ENCODE results near the gene TSC1. TPM values are rescaled to one million over a fixed set of nuclear protein-coding genes. Genes with fewer than 3 reads are reported as not detected.

The TSC1 gene
- total RNA-seq, 1 experiment from 2014 or later, result 19.3 TPM

GRCh38 chr9:132877458-132877823, 67.0 kb downstream of the TSC1 start:
- CTCF ChIA-PET, result no interaction called here
- no TSS peak for BruUV-seq (replicated peaks)
- TF ChIP-seq EZH2 (IDR thresholded peaks at IDR 0.05; ENCODE audit: low read length, unreplicated experiment) (no peak), EZH2phosphoT487 (IDR thresholded peaks at IDR 0.05; ENCODE audit: borderline replicate concordance, low read length) (no peak)
- TF ChIP-seq, protein P1, sequence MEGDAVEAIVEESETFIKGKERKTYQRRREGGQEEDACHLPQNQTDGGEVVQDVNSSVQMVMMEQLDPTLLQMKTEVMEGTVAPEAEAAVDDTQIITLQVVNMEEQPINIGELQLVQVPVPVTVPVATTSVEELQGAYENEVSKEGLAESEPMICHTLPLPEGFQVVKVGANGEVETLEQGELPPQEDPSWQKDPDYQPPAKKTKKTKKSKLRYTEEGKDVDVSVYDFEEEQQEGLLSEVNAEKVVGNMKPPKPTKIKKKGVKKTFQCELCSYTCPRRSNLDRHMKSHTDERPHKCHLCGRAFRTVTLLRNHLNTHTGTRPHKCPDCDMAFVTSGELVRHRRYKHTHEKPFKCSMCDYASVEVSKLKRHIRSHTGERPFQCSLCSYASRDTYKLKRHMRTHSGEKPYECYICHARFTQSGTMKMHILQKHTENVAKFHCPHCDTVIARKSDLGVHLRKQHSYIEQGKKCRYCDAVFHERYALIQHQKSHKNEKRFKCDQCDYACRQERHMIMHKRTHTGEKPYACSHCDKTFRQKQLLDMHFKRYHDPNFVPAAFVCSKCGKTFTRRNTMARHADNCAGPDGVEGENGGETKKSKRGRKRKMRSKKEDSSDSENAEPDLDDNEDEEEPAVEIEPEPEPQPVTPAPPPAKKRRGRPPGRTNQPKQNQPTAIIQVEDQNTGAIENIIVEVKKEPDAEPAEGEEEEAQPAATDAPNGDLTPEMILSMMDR (conservative IDR thresholded peaks at IDR 0.05; ENCODE audit: low read depth, low read length), result no peak
- Histone ChIP-seq H3K79me2 (ENCODE audit: low read length) (no peaks in the 10 kb centered on the region), H3K4me1 (ENCODE audit: insufficient read depth, low read length) (peaks cover 4% of the 10 kb centered on the region; the same call in 1 of the 2 replicates), H3K4me3 (ENCODE audit: low read length) (peak overlapping the region; percentile 96), H3K4me2 (ENCODE audit: low read length) (peak overlapping the region; percentile 98), H3K27ac (ENCODE audit: low read length) (no peak overlapping the region), H2AFZ (ENCODE audit: low read length) (peak overlapping the region; percentile 97; the same call in 1 of the 2 replicates), H3K36me3 (ENCODE audit: low read depth, low read length) (no peaks in the 10 kb centered on the region), H3K9me3 (ENCODE audit: low read length) (no peaks in the 10 kb centered on the region), H3K27me3 (ENCODE audit: low read length) (no peaks in the 10 kb centered on the region), H4K20me1 (ENCODE audit: low read length) (no peaks in the 10 kb centered on the region), H3K9ac (ENCODE audit: low read length) (peak overlapping the region; percentile 95; the same call in 1 of the 2 replicates), H3K9me2 (replicated peaks; ENCODE audit: low read length) (no peaks in the 10 kb centered on the region), H3F3A (ENCODE audit: low read length, unreplicated experiment) (no peaks in the 10 kb centered on the region)
- DNase-seq (no peak), ATAC-seq (no peak)
- intact Hi-C loops (cut with micrococcal nuclease), result no loop called here
- POLR2A ChIA-PET (ENCODE audit: unreplicated experiment), result no interaction called here

DNA sequence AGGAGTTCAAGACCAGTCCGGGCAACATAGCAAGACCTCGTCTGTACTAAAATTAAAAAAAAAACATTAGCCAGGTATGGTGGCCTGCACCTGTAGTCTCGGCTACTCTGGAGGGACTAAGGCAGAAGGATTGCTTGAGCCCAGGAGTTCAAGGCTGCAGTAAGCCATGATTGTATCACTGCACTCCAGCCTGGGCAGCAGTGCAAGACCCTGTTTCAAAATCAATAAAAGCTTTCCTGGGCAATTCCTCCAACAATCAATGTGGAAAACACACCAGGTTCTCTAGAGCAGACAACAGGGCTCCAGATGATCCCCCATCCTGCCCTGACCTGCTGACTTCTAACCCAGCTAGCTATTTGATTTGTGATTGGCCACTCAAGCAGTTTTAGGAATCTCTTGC, 67.6 kb downstream of the TSC1 start:
- H3F3A ChIP-seq (ENCODE audit: low read length, unreplicated experiment), result no peaks in the 10 kb centered on the region
- DNase-seq (no peak), ATAC-seq (no peak)
- no peaks in the 10 kb centered on the region for H4K20me1 ChIP-seq (ENCODE audit: low read length)
- no peak overlapping the region for H2AFZ ChIP-seq (ENCODE audit: low read length)
- H3K79me2 ChIP-seq (ENCODE audit: low read length), result no peaks in the 10 kb centered on the region
- no peaks in the 10 kb centered on the region for H3K27me3 ChIP-seq (ENCODE audit: low read length)
- no peak overlapping the region for H3K4me3 ChIP-seq (ENCODE audit: low read length)
- H3K4me1 ChIP-seq (ENCODE audit: insufficient read depth, low read length), result peaks cover 4% of the 10 kb centered on the region; the same call in 1 of the 2 replicates
- H3K9me3 ChIP-seq (ENCODE audit: low read length), result no peaks in the 10 kb centered on the region
- no peak overlapping the region for H3K27ac ChIP-seq (ENCODE audit: low read length)
- ChIA-PET CTCF (no interaction called here), POLR2A (ENCODE audit: unreplicated experiment) (no interaction called here)
- intact Hi-C loops (cut with micrococcal nuclease), result no loop called here
- H3K9me2 ChIP-seq (replicated peaks; ENCODE audit: low read length), result no peaks in the 10 kb centered on the region
- H3K4me2 ChIP-seq (ENCODE audit: low read length), result no peak overlapping the region
- TF ChIP-seq EZH2phosphoT487 (IDR thresholded peaks at IDR 0.05; ENCODE audit: borderline replicate concordance, low read length) (no peak), EZH2 (IDR thresholded peaks at IDR 0.05; ENCODE audit: low read length, unreplicated experiment) (no peak)
- TF ChIP-seq, protein P1 (conservative IDR thresholded peaks at IDR 0.05; ENCODE audit: low read depth, low read length), result no peak
- H3K9ac ChIP-seq (ENCODE audit: low read length), result no peak overlapping the region
- H3K36me3 ChIP-seq (ENCODE audit: low read depth, low read length), result no peaks in the 10 kb centered on the region
- BruUV-seq (replicated peaks), result TSS peak; percentile 28

DNA sequence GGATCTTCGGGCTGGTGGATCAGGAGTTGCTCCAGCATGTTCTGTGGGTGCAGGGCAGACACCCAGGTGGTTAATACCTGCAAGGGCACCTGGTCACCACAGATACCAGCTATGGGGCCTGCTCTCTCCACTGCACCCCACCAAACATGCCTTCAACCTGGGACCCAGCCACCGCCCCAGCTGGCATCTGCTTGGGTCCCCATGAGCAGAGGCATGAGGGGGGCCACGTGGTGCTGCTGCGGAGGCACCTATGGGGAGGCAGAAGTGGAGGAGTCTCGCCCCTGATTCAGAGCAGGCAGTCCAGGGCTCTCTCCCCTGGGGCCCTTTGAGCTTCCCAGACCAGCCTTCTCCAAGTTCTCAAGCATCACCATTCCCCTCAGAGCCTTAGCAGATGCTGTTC, 69.3 kb downstream of the TSC1 start:
- intact Hi-C loops (cut with micrococcal nuclease), result no loop called here
- Histone ChIP-seq H3K36me3 (ENCODE audit: low read depth, low read length) (no peaks in the 10 kb centered on the region), H3K9ac (ENCODE audit: low read length) (no peak overlapping the region), H3K4me2 (ENCODE audit: low read length) (no peak overlapping the region), H3K4me1 (ENCODE audit: insufficient read depth, low read length) (peaks cover 4% of the 10 kb centered on the region; the same call in 1 of the 2 replicates), H3K27ac (ENCODE audit: low read length) (no peak overlapping the region), H3K4me3 (ENCODE audit: low read length) (no peak overlapping the region), H4K20me1 (ENCODE audit: low read length) (no peaks in the 10 kb centered on the region), H2AFZ (ENCODE audit: low read length) (no peak overlapping the region), H3F3A (ENCODE audit: low read length, unreplicated experiment) (no peaks in the 10 kb centered on the region), H3K27me3 (ENCODE audit: low read length) (no peaks in the 10 kb centered on the region), H3K79me2 (ENCODE audit: low read length) (no peaks in the 10 kb centered on the region), H3K9me3 (ENCODE audit: low read length) (no peaks in the 10 kb centered on the region), H3K9me2 (replicated peaks; ENCODE audit: low read length) (no peaks in the 10 kb centered on the region)
- CTCF ChIA-PET, result no interaction called here
- no TSS peak for BruUV-seq (replicated peaks)
- ATAC-seq, result no peak
- DNase-seq, result no peak
- POLR2A ChIA-PET (ENCODE audit: unreplicated experiment), result no interaction called here
- TF ChIP-seq EZH2 (IDR thresholded peaks at IDR 0.05; ENCODE audit: low read length, unreplicated experiment) (no peak), EZH2phosphoT487 (IDR thresholded peaks at IDR 0.05; ENCODE audit: borderline replicate concordance, low read length) (no peak)
- TF ChIP-seq, protein P1 (conservative IDR thresholded peaks at IDR 0.05; ENCODE audit: low read depth, low read length), result no peak

Measured in PC-3 (cell line).